GM19438 (cell line): ENCODE data around the gene ASF1B.

Source experiments
- ATAC-seq: cut with Tn5 transposase; IDR thresholded peaks from one replicate; pipeline ENCODE4 v1.9.1; 2021; ENCODE audit warnings: low read depth; ENCODE audit not compliant: unreplicated experiment

The ASF1B gene

DNA sequence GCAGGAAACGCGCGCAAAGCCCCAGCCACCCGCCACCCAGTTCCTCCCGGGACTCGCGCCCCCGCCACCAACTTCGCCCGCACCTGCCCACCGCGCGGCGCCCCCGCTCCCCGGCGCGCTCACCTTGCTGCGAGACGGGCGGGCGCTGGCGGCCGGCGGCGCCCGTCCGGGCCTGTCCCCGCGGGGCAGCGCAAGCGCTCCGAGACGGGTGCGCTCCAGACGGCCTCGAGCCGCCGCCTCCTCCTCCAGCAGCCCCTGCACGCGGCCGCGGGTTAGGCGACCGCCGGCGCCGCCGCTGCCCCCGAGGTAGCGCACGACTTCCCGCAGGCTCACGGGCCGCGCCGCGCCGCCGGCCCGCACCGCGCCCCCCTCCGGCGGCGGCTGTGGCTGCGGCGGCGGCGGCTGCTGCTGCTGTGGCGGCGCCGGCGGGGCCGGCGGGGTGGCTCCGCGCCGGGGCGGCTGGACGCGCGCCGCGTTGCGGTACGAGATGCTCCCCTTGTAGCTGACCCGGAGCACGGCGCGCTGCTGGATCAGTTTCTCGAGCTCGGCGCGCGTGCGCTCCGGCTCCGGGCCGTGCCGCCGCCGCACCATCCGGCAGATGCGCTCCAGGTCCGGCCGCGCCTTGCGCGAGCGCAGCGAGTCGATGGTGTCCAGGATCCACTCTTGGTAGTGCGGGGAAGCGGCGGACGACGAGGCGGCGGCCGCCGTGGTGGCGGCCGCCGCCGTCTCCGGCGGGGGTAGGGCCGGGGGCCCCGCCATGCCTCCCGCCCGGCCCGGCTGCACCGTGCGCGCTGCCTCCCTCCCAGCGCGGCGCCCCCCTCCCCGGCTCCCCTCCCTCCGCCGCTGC lies 46.5 kb downstream of the ASF1B start:
- ATAC-seq, result no peak

DNA sequence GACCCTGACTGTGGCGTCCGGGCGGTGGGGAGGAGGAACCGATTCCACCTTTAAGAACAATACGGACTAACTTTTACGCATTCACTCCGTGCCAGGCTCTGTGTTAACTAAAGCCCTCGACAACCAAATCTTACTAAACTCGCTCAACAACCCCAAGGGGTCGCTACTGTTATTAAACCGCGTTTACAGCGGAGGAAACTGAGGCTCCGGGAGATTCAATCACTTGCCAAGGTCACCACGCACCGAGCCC lies 47.1 kb downstream of the ASF1B start:
- ATAC-seq, result no peak

DNA sequence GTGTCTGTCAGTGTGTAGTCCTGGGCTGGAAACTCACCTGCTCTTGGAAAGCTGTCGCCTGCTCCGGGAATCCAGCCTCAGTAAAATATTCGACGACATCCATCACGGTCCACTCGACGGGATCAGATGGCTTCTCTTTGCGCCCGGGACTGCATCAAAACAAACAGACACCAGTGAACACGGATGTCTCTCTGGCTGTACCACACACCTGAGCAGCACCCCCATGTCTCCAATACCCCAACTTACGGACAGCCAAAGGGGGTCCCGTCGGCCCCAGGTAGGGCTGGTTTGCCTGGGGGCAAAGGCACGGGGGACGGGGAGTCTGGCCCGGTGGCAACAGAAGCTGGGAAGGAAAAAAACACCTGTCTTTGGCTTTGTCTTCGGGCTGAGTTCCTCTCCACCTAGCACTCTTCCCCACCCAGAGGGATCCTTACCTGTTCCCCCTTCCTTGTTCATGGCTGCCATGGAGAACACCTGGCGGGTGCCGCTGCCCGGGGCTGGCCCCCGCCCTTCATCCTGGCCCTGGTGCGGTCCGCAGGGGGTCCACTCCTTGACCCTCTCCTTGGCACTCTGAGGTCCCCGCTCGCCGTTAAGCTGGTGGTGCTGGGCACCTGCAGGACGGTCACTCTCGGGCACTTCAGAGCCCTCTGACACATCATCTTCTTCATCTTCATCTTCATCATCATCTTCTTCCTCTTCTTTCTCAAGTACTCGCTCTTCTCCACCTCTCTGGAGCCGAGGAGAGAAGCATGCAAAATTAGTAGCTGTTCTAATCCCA lies 47.6 kb downstream of the ASF1B start:
- ATAC-seq, result no peak

DNA sequence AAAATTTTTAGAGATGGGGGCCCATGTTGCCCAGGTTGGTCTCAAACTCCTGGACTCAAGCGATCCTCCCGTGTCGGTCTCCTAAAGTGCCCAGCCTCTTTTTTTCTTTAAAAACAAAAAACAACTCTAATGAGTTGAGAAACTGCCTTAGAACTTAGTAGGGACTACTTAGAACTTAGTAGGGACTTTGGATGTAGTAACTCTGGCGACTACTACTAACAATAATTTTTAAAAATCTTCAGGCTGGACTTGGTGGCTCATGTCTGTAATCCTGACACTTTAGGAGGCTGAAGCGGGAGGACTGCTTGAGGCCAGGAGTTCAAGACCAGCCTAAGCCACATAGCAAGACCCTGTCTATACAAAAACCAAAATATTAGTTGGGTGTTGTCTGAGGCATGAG lies 50.3 kb downstream of the ASF1B start:
- ATAC-seq, result no peak

DNA sequence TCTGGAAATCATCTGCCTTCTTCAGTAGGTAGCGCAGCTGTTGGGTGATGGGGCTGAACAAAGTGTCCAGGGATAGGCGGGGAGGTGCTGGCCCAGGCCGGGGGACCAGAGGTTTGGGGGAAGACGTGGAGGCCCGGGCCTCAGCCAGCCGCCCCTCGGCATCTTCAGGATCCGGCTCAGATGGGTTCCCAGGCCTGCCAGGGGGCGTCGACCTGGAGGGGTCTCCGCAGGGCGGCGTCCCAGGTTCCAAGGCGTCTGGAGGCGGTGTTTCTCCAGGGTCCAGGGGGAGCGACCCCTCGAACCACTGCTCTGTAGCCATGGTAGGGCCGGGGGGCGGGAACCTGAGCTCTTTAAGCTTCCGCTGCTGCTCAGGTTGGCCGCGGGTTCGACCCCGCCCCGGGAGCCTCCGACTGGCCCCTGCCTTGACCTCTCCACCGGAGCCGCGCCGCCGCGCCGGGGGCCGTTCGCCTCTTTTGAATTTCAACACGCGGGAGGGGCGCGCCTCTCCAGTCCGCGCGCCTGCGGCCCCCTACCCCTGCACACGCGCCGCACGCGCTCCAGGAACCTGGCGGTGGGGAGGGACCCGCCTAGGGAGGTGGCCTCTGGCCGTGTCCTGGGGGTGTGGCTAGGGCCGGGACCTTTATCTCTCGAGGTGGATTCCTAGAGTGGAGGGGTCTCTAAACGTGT lies 50.9 kb downstream of the ASF1B start, which contains the start of gene C19orf67:
Gene C19orf67, minus strand, starts transcription at position 475 of the 687 bp plus-strand sequence. Its CDS starts 156 bp downstream, at position 319.
- ATAC-seq, result no peak

DNA sequence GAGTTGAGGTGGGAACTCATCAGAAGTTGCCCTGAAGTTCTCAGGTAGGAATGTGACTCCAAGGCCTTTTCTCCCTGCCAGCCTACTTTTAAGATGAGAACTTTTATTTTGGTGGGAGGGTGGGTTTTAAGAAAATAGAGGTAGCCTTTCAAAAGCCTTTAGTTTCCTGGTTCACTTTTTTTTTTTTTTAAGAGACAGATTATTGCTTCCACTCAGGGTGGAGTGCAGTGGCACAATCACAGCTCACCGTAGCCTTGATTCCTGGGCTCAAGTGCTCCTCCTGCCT lies 53.8 kb downstream of the ASF1B start:
- ATAC-seq, result no peak

DNA sequence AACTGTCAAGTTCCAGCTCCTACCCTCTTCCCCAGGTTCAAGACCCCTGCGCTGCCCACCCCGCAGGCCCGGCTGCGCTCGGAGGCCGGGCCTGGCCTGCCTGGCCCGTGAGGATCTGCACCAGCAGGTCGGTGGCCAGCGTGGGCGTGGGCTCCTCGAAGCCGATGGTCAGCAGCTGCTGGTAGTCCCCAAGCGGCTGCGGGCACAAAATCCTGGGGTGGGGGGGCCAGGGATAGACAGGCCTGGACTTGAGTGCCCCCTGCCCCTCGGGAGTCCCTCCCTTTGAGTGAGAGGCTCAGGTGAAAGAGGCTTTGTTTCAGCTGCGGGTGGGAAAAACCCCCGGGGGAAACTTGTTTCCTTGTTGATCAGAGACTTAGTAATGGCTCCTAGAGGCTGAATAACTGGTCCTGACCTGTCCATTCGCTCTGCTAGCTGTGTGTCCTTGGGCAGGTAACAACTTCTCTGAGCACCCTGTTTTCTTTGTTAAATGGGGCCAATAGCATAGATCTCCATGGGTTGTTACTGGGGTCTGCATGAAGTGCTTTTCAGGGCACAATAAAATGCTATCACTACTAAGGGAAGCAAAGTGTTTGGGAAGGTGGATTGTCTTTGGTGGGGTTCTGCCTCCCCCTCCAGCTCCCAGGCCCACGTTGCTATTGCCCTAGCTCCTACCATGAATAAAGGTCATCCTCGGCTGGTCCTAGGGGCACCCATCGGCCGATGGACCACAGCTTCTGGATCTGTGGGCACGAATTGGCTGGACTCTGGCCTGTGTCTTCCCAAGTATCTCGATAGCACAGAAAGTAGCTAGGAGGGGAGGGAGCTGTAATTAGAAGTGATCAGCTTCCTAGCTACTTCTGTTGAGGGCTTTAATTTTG lies 54.4 kb downstream of the ASF1B start:
- ATAC-seq, result peak; percentile 14

DNA sequence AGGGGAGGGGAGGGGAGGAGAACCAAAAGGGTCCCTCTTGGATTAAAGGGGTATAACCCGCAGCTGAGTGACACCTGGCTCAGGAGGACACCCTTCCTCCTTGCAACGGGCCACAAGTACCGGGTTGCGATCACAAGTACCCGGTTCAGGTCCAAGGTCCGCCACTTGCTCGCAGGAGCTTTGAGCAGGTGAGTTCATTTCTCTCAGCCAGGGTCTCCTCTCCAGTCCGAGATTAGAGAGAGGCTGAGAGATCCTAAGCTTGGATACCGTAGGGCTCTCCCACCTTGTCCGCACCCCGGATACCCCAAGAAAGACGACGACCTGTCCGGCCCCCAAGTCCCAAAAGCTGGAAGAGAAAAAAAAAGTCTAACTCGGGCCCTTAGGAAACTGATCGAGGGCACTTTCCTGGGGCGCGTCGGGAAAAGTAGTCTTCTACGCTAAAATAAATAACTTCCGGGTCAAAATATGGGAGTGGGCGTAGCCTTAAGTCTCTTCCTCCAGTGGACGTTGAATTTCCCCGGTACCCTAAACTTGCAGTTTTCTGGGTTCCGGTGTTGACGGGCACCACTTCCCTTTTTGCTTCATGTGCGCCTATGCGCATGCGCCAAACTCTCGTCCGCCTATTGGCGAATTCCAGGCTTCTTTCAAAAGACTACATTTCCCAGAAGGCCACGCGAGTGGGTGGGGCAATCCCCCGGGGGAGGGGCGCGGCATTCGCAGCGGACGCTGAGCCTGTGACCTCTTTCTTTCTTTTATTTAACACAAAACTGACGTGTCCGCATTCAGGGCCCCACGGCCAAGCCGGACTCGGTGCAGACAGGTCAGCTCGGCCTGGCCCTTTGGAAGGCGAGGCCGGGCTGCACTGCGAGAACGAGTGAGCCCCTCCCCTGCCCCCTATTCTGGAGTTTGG lies 55.2 kb downstream of the ASF1B start:
- ATAC-seq, result peak; percentile 65

DNA sequence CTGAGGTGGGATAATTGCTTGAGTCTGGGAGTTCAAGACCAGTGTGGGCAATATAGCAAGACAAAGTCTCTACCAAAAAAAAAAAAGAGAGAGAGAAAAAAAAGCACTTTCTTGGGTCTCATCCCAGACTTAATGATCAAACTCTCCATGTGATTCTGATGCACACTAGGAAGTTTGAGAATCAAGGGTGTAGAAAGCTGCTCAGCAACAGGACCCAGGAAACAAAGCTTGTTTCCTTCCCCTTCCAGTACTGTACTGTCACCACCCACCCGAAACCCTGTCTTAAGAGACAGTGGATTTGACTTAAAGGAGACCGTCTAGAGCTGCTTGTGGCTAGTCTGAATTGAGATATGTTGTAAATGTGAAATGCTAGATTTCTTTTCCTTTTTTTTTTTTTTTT lies 58.0 kb downstream of the ASF1B start:
- no peak for ATAC-seq

DNA sequence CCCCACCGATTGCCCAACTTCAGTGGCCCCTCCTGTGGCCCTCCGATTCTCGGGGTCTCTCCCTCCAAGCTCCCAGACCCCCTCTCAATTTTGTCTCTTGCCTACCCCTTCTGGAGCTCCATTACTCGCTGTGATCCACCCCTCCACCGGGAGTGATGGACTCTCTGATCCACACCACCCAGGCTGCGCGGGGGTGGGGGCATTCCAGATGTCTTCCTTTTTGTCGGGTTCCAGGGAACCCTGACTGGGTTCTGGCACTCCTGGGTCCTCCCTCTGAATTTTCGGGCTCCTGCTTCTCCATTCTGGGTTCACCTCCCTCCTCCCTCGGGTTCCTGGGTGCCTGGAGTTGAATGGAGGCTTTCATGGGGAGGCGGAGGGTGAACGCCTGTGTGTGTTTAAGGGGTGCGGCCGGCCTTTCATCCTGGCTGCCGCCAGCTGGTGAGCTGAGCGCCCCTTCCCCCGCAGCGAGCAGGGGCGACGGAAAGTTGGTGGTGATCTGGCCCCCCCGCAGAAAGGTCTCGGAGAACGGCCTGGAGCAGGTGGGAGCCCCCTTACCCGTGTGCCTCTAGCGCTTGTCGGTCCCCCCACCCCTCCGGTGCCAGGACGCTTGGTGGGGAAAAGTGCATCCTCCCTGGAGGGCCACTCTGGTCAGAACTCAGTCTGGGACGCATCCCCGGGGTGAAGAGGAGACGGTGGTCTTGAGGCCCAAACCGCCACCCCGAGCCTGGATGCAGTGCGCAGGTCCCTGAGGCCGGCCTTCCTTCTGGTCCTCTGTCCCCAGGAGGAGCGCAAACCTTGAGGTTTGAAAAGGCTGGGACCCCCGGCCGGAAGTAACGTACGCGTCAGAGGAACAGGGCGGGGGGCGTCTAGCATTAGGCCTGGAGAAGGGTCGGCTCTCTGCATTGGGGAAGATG lies 62.2 kb downstream of the ASF1B start:
- no peak for ATAC-seq

DNA sequence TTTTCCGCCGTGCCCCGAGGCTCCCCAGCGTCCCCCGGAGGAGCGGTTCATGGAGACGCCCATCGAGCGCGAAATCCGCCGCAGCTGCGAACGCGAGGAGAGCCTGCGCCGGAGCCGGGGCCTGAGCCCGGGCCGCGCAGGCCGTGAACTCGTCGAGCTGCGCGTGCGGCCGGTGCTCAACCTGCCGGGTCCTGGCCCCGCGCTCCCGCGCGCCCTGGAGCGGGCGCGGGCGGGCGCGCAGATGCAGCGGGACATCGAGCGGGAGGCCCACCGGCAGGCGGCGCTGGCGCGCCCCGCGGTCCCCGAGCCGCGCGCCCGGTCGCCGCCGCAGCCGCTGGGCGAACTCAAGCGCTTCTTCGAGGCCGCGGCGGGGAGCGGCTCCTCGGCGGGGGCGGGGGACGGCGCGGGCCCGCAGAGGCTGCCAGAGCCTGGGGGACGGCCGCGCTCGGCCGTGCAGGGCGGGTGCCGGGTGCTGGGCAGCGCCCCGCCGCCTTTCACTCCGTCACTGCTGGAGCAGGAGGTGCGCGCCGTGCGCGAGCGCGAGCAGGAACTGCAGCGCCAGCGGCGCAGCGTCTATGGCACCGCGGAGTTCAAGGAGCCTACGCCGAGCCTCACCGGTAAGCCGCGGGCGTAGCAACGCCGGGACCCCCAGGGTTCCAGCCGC lies 63.0 kb downstream of the ASF1B start:
- ATAC-seq, result no peak

DNA sequence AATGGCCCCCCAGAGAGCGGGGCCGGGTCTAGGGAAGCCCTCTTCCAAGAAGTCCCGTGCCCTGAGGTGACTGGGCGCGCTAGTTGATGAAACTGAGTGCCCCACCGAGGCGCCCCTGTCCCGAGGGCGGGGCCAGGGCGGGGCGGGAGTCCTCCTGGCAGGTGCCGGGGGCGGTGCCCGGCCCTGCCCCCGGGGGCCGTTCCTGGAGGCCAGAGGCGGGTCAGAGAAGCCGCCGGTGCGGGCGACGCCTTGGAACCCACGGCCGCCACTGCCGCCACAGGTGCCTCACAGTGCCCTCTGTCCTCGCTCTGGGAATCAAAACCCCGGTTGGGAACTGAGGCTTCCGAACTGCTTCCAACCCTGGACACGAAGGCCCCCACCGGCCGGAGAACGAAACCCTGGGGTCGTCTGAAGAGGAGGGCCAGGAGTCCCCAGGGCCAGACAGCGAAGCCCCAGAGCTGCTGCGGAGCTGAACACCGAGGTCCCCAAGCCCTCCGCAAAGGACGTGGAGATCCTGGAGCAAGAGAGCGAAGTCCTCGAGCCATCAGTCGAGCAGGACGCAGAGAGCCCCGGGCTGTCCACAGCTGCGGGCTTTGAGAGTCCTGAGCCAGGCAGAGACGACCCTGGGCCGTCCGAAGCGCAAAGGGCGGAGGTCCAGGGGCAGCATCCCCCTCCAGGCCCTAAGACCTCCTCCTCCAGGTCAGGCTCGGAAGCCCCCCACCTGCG lies 63.7 kb downstream of the ASF1B start, which contains the start of gene MISP3:
Gene MISP3, plus strand, starts transcription at position 252 of the 726 bp plus-strand sequence. CDS start 524 bp downstream, outside the sequence.
- ATAC-seq, result no peak

DNA sequence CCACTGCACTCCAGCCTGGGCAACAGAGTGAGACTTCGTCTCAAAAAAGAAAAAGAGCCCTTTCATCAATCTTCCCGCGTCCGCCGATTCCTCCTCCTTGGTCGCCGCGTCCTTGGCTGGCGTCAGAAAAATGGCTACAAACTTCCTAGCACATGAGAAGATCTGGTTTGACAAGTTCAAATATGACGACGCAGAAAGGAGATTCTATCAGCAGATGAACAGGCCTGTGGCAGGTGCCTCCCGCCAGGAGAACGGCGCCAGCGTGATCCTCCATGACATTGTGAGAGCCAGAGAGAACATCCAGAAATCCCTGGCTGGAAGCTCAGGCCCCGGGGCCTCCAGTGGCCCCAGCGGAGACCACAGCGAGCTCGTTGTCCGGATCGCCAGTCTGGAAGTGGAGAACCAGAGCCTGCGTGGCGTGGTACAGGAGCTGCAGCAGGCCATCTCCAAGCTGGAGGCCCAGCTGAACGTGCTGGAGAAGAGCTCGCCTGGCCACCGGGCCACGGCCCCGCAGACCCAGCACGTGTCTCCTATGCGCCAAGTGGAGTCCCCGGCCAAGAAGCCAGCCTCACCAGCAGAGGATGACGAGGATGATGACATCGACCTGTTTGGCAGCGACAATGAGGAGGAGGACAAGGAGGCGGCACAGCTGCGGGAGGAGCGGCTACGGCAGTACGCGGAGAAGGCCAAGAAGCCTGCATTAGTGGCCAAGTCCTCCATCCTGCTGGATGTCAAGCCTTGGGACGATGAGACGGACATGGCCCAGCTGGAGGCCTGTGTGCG lies 65.9 kb downstream of the ASF1B start:
- no peak for ATAC-seq
